GM10847 (cell line): Measurements from ENCODE around the gene LRBA.

Source experiments
- POLR2A ChIP-seq: IDR thresholded peaks from 2 replicates; pipeline ENCODE4 v1.6.1; 2011; ENCODE audit not compliant: insufficient read length; ENCODE audit errors: extremely low read depth

The LRBA gene

GRCh38 chr4:150581056-150581605 is 434.0 kb downstream of the LRBA start:
- TF ChIP-seq POLR2A, result no peak

DNA sequence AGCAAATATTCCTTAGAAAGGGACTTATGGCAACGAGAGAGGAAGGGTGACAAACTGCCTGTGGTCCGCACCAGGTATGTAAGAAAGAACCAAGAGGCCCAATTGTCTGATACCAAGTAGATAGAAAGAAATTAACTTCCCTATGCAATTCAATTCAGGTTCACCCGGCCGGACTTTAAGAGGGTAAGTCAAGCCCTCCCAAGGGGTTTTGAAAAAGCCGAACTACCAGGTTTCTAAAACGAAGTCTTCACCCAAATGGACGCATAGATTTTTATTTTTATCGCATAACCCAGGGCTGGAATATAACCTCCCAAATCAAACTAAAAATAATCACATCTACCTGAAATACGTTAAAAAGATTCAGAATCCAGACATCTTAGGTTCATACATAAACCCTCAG is 434.8 kb downstream of the LRBA start:
- TF ChIP-seq POLR2A, result no peak

DNA sequence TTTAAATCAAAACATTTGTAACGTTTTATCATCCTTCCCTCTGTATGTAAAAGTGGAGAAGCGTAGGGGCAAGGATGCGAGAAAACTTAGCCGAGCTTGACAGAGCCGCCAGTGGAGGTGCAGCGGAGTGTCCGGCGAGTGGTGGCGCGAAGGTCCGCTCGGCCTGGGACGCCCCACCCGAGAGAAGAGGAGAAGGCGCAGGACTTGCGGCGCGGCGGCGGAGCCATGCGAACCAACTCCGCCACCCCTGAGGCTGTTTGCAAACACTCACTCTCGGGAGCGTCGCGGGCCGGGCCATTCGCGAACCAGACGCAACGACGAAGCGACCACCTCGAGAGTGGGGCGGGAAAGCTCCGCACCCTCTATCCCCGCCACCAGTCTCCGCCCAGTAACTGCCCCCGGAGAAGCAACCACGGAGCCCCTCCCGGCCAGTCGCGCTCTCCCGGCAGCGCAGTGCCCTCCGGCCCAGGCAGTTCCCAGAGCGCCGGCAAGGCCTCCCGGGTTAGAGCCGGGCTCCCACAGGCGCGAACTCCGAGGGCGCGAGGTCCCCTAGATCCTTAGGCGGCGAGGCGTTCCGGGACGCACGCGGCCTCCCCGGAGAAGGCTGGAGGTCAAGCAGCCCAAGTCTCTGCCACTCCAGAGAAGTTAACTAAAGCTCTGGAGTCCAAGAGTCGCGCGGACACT is 435.4 kb downstream of the LRBA start:
- TF ChIP-seq POLR2A, result no peak

GRCh38 chr4:150578745-150579501 is 436.2 kb downstream of the LRBA start:
- no peak for TF ChIP-seq POLR2A

DNA sequence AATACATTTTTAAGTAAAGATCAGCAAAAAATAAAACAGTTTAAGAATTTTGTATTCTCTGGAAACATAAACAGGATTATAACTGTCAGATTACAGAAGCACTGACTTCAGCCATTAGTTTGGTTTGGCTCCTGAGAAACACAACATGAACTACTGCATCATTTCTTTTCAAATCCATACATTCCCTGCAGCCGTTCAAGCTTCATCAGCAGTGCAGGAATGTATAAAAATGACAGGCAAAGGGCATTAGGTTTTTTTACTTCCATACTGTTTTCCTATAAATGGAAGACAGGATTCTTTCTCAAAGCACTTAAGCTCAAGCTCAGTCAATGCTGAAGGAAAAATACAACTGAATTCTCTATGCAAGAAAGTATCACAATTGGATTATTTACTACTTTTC is 437.3 kb downstream of the LRBA start:
- TF ChIP-seq POLR2A, result no peak

GRCh38 chr4:150574678-150575077 is 440.4 kb downstream of the LRBA start:
- TF ChIP-seq POLR2A, result no peak

DNA sequence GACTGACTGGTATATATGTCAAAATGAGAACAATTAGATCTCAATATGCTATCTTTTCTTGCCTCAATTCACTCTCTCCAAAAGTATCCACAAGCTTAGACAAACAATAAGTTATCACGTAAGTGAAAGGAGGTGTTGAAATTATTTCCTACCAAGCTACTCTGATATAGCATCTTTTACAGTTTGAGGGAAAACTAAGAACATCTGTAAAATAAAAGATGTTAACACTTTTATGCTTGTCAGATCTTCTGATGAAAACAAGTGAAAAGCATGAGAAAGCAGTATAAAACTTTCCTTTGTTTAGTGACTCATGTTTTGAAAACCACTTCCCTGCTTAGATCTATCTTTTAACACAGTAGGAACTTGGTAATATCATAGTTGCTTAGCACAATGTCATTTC is 441.6 kb downstream of the LRBA start:
- TF ChIP-seq POLR2A, result no peak

- no peak for TF ChIP-seq POLR2A
These were observed 442.2 kb downstream of the LRBA start for GRCh38 chr4:150572704-150573504.

DNA sequence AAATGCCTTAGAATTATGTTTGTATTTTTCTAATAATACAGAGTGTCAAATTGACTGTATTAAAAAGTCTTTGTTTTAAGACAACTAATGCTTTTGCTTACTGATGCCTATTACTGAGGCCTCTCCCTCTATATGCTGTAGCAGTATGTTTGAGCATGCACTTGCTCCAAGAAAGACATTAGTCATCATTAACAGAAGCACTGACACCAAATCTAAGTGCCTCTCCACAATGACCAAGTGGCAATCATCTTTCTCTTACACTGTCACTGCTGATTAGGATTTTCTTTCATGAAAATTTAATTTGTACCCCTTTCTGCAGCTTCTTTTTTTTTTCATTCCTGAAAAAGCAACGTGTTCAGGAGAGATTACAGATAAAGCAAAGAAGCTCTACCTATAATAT is 444.2 kb downstream of the LRBA start:
- TF ChIP-seq POLR2A, result no peak

- no peak for TF ChIP-seq POLR2A
These were observed 445.0 kb downstream of the LRBA start for GRCh38 chr4:150569998-150570535.

DNA sequence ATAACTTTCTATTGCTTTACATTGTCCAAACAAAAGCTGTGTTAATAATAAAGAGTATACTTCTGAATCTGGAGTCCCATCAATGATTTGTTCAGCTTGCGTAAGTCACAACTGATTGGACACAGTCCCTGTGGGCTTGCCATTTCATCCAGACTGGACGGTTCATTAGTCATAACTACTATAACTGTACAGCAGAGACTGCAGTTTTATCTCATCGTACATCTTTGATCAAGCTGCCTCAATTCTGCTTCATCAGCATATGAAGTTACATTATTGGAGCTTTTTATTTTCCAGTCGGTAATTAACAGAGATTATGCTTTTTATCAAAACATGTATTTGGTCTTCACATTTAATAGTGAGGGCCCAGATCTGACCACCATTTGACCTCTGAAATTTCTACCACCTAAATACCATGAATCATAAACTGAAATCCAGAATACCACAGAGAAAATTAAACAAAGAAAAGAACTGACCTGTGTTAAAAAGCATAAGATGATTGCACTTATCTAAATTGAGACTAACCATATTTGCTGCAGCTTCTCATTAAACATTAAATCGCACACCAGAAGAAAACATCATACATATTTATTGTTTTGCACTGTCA is 445.6 kb downstream of the LRBA start:
- no peak for TF ChIP-seq POLR2A

DNA sequence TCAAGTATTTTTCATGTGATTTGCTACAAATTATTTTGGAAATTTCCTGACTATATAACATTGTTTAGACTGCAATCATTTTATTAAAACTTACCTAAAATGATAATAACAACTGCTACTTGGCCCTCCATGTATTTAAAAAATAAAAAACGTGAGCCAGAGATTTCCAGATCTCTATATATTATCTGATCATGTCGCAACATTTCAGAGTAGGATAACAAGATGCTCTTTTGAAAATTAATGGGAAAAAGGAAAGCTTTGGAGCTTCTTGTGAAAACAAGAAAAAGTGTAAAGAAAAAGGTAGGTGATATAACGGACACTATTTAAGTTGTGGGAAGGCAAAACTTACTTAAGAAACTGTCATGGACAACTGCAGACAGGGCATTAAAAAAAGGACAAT is 448.0 kb downstream of the LRBA start:
- TF ChIP-seq POLR2A, result no peak

DNA sequence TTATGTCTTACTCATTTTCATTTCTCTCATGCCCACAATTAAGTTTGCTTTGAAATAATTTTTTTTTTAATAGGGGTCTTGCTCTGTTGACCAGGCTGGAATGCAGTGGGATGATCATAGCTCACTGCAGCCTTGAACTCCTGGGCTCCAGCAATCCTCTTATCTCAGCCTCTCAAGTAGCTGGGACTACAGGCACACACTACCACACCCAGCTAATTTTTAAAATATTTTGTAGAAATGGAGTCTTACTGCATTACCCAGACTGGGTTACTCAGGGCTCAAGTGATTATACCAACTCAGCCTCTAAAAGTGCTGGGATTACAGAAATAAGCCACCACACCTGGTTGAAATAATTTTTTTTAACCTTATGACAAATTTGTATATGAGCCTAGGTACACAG is 452.3 kb downstream of the LRBA start:
- TF ChIP-seq POLR2A, result no peak

- no peak for TF ChIP-seq POLR2A
These were observed 452.8 kb downstream of the LRBA start for GRCh38 chr4:150562250-150562649.

DNA sequence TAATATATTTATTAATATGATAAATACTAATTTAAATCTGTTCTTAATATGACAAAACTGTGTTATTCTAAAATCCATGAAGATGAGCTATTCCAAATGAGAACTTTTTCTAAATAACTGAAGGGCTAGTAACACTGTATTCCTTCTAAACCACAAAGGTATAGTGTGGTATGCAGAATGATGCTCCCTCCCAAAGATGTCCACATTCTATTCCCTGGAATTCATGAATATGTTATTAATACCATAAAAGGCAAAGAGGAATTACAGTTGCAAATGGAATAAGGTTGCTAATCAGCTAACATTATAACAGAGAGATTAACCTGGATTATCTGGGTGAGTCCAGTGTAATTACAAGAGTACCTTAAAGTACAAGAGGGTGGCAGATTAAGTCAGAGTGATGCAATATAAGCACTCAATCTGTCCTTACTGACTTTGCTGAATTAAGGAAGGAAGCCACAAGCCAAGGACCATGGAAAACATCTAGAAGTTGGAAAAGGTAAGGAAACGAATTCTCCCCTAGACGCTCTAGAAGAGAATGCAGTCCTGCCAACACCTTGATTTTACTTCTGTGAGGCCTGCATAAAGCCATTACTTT is 453.8 kb downstream of the LRBA start:
- TF ChIP-seq POLR2A, result no peak
